GM13976 (cell line): ENCODE measurements around the gene RUBCNL.
A peak's percentile ranks its signal among the peaks of the same experiment; 100 is the strongest.
"Not testable (repeated sequence)": the region's sequence is repeated elsewhere in the genome, so short reads cannot be mapped to it uniquely, and the experiment has no call there.

Experiments used
- DNase-seq: peaks from one replicate; pipeline ENCODE4 v3.0.0; 2012; ENCODE audit warnings: low spot score
- CTCF ChIP-seq: IDR thresholded peaks from 2 replicates; pipeline ENCODE4 v1.5.1; 2012; ENCODE audit warnings: borderline replicate concordance, mild to moderate bottlenecking; ENCODE audit not compliant: insufficient read depth; ENCODE audit errors: extremely low read depth, missing control alignments, control extremely low read depth
- in situ Hi-C: fragments of 300-500 bp; cut with MboI; formaldehyde crosslinking; loops from one replicate; pipeline ENCODE4 v1.12.0; 2022; ENCODE audit warnings: low sequenced_read_pairs, mixed read lengths, inconsistent platforms; ENCODE audit not compliant: unreplicated experiment

Gene RUBCNL

DNA sequence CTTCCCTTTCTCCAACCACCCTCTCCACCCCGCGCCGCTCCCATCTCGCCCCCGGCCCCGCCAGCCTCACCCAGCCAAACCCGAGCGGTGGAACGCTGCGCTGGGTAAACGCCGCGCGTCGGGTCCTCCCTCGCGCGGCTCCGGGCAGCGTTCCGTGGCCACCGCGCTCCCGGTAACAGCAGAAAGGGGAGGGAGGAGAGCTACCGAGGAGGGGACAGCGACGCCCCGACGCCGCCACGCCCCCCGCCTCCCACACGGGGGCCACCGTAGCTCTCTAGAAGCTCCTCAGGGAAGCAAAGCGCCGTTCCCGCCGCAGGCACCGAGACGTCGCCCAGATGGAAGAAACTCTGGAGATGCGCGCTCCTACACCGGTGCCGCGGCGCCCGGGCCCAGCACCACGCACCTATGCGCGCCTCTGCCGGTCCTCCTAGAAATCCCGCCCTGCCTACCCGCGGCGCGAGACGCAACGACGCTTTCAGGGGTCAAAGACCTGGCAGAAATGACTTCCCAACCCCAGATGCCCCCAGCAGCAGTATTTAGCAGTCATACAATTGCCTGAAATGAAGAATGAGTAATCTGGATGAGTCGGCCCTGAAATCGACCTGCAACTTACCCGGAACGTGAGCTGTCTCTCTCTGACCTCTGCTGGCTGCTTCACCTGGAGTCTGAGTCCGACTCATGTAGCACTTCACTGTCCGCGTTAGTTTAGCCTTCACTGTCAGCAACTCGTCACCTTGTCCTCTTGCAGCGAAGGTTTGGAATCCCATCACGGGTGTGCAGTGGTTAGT lies at the start of gene RUBCNL:
TSS of gene RUBCNL (minus strand) at position 189 of the 788 bp plus-strand sequence. CDS start 14,777 bp downstream, outside the sequence.
- in situ Hi-C loops, result loop anchor here (5.0 kb wide), 1 partner anchor 215 kb away; no protein-coding TSS in a partner anchor
- peak; percentile 31 for TF ChIP-seq CTCF
- peak; percentile 87 for DNase-seq

- in situ Hi-C loops, DNase-seq: not testable (repeated sequence)
These were observed 42.5 kb upstream of the RUBCNL start for GRCh38 chr13:46429558-46429957.

- in situ Hi-C loops, result no loop called here
- DNase-seq, result no peak
- TF ChIP-seq CTCF, result no peak
These were observed 18.4 kb upstream of the RUBCNL start for GRCh38 chr13:46405457-46405856.

DNA sequence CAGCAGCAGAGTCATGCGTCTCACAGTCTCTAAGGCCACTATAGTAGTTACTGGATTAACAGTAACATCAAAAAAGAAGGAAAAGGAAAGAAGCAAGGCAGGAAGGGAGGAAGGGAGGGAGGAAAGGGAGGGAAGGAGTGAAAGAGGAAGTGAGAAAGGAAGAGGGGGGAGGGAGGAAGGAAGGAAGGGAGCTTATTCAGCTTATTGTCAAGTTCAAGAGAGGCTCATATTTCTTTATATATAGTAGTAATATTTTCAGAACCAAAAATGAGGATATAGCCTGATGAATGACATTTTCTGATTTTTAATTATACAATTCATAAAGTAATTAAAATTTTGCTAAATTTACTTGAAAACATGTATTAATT lies 17.7 kb upstream of the RUBCNL start:
- TF ChIP-seq CTCF, result no peak
- DNase-seq, result no peak
- in situ Hi-C loops, result no loop called here

DNA sequence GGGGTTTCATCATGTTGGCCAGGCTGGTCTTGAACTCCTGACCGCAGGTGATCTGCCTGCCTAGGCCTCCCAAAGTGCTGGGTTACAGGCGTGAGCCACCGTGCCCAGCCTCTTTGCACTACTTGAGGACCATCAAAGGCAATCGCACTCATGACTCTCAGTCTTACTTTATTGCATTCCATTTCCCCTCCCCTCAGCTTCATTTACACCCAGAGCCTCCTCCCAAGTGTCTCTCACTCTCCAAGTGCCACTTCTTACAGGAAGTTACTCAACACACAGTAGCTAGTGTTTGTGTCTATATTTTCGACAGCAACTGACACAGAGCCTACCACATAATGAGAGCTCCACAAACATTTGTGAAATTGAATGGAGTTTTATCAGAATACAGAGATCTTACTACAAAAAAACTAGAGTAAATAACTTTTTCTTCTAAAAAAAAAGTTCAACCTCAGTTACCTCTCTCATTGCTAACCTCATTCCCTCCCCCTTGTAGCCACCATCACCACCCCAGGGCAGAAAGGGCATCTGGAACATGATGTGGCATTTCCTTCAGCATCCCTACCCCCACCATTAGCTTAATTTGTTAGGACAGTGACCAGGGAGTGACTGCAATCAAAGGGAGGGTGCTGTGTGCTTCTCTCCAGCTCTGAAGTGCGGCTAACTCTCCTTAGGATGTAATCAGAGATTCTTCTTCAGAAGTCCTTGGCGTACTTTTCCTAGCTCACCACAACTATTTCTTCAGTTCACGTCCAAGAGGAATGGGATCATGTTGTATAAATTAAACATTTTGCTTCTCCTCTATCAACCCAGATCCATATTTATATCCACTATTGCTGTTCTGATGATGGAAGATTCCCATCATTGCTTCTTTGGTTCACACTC lies 17.0 kb upstream of the RUBCNL start:
- DNase-seq, result no peak
- in situ Hi-C loops, result no loop called here
- no peak for TF ChIP-seq CTCF

DNA sequence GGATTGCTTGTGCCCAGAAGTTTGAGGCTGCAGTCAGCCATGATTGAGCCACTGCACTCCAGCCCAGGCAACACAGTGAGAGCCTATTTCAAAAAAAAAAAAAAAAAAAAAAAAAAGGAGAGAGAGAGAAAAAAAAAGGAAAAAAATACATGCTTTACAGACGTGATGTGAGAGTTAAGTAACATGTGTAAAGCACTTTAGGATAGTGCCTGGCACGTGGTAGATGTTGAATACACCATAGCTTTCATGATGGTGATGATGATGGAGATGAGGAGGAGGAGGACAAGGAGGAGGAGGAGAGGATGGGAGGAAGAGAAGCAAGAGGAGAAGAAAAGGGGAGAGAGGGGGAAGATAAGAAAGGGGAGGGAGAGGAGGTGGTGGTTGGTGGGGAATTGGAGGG lies 15.1 kb upstream of the RUBCNL start:
- no peak for TF ChIP-seq CTCF
- DNase-seq, result no peak
- in situ Hi-C loops, result no loop called here

GRCh38 chr13:46401432-46401831 lies 14.4 kb upstream of the RUBCNL start:
- in situ Hi-C loops, result no loop called here
- DNase-seq, result no peak
- no peak for TF ChIP-seq CTCF
